ENCODE data around the gene SMCP. TPM values are rescaled to one million over a fixed set of nuclear protein-coding genes. Genes with fewer than 3 reads are reported as not detected.

The SMCP gene
- polyA plus RNA-seq, 3 donors = not detected

GRCh38 chr1:152926091-152926490 lies 48.0 kb downstream of the SMCP start:
- 55 to 77% (median 64%) methylated on average over 3 of the region's 3 CpGs for WGBS, 3 donors
- no peak overlapping the region for H3K27ac ChIP-seq (ENCODE audit: low read depth, low read length)

- WGBS, 3 donors = 39 to 91% (median 90%) methylated on average over 3 of the region's 3 CpGs
Measured at GRCh38 chr1:152928671-152929070, 50.5 kb downstream of the SMCP start.

GRCh38 chr1:152932170-152932811 lies 54.2 kb downstream of the SMCP start:
- no peak overlapping the region for H3K27ac ChIP-seq (ENCODE audit: low read depth, low read length)
- WGBS, 3 donors = 74 to 83% (median 77%) methylated on average over 4 of the region's 4 CpGs

More at GRCh38 chr1:152928671-152929070, 50.5 kb downstream of the SMCP start:
- H3K27ac ChIP-seq (ENCODE audit: low read depth, low read length) = no peak overlapping the region

GRCh38 chr1:152933196-152933595 lies 55.1 kb downstream of the SMCP start:
- 64 to 85% (median 69%) methylated on average over 2 of the region's 2 CpGs for WGBS, 3 donors
- H3K27ac ChIP-seq (ENCODE audit: low read depth, low read length) = no peak overlapping the region

Other genes with a start within 250 kb of the SMCP start
- not detected for gene LCE2D, start 214.9 kb upstream of the SMCP start, polyA plus RNA-seq
- gene LCE2C, start 203.0 kb upstream of the SMCP start, polyA plus RNA-seq = not detected
- not detected for gene LCE2B, start 192.2 kb upstream of the SMCP start, polyA plus RNA-seq
- not detected for gene LCE2A, start 180.0 kb upstream of the SMCP start, polyA plus RNA-seq
- not detected for gene LCE4A, start 170.2 kb upstream of the SMCP start, polyA plus RNA-seq
- not detected for gene KPRP, start 120.3 kb upstream of the SMCP start, polyA plus RNA-seq
- gene LCE1F, start 103.2 kb upstream of the SMCP start, polyA plus RNA-seq = not detected
- gene LCE1E, start 92.1 kb upstream of the SMCP start, polyA plus RNA-seq = not detected
- not detected for gene LCE1D, start 81.6 kb upstream of the SMCP start, polyA plus RNA-seq
- gene LCE1C, start 71.7 kb upstream of the SMCP start, polyA plus RNA-seq = not detected
- not detected for gene LCE1B, start 66.4 kb upstream of the SMCP start, polyA plus RNA-seq
- not detected for gene LCE1A, start 50.8 kb upstream of the SMCP start, polyA plus RNA-seq
- gene LCE6A, start 35.5 kb upstream of the SMCP start, polyA plus RNA-seq = not detected
- not detected for gene LCE7A, start 18.3 kb upstream of the SMCP start, polyA plus RNA-seq
- under 1 TPM in 2 of 3 donors, not detected in 1; 0.06 to 0.40 TPM for gene IVL, start 30.2 kb downstream of the SMCP start, polyA plus RNA-seq
- gene SPRR5, start 68.9 kb downstream of the SMCP start, polyA plus RNA-seq = not detected
- gene SPRR4, start 92.3 kb downstream of the SMCP start, polyA plus RNA-seq = not detected
- 1 to 10 TPM in 1 of 3 donors, not detected in 2; 9.5 TPM for gene SPRR1A, start 105.8 kb downstream of the SMCP start, polyA plus RNA-seq
- gene SPRR3, start 123.4 kb downstream of the SMCP start, polyA plus RNA-seq = 10 to 100 TPM in 1 of 3 donors, 1 to 10 TPM in 1, under 1 TPM in 1; 0.53 to 20.3 (median 1.2) TPM
- 1 to 10 TPM in 1 of 3 donors, not detected in 2; 2.6 TPM for gene SPRR1B, start 152.9 kb downstream of the SMCP start, polyA plus RNA-seq
- 1 to 10 TPM in 1 of 3 donors, not detected in 2; 1.3 TPM for gene SPRR2D, start 162.8 kb downstream of the SMCP start, polyA plus RNA-seq
- 1 to 10 TPM in 1 of 3 donors, under 1 TPM in 1, not detected in 1; 0.14 to 5.4 TPM for gene SPRR2A, start 179.2 kb downstream of the SMCP start, polyA plus RNA-seq
- 1 to 10 TPM in 1 of 3 donors, not detected in 2; 1.1 TPM for gene SPRR2B, start 193.3 kb downstream of the SMCP start, polyA plus RNA-seq
- 1 to 10 TPM in 1 of 3 donors, not detected in 2; 2.0 TPM for gene SPRR2E, start 216.2 kb downstream of the SMCP start, polyA plus RNA-seq
- gene SPRR2F, start 235.2 kb downstream of the SMCP start, polyA plus RNA-seq = 1 to 10 TPM in 1 of 3 donors, under 1 TPM in 1, not detected in 1; 0.90 to 1.1 TPM

Measured in adipose tissue (tissue), 3 donors.